Neural cell (in vitro differentiated cells): ENCODE results near the gene TFR2.

ENCODE experiments used
- EP300 ChIP-seq: fragments of 450-650 bp; conservative IDR thresholded peaks from 2 replicates; pipeline ENCODE4 v1.6.1; 2014; ENCODE audit warnings: antibody characterized with exemption, mild to moderate bottlenecking, moderate library complexity; ENCODE audit not compliant: poor library complexity, severe bottlenecking
- EZH2 ChIP-seq: fragments of 200-600, 300-800 bp; shearing (Covaris generic), sonication (generic); IDR thresholded peaks from 2 replicates; pipeline ENCODE4 v1.6.1; 2014; ENCODE audit warnings: antibody characterized with exemption, low read length, borderline replicate concordance, mild to moderate bottlenecking; ENCODE audit not compliant: insufficient read depth, poor library complexity, severe bottlenecking
- MXI1 ChIP-seq: fragments of 450-650 bp; conservative IDR thresholded peaks from 2 replicates; pipeline ENCODE4 v1.6.1; 2014; ENCODE audit warnings: antibody characterized with exemption, mild to moderate bottlenecking; ENCODE audit not compliant: poor library complexity, severe bottlenecking
- POLR2AphosphoS5 ChIP-seq: IDR thresholded peaks from 2 replicates; pipeline ENCODE4 v1.6.1; 2012
- RAD21 ChIP-seq: fragments of 450-650 bp; conservative IDR thresholded peaks from 2 replicates; pipeline ENCODE4 v1.6.1; 2014; ENCODE audit warnings: antibody characterized with exemption, mild to moderate bottlenecking, moderate library complexity
- REST ChIP-seq: IDR thresholded peaks from 2 replicates; pipeline ENCODE4 v1.6.1; 2012; ENCODE audit warnings: borderline replicate concordance
- SMC3 ChIP-seq: fragments of 450-650 bp; conservative IDR thresholded peaks from 2 replicates; pipeline ENCODE4 v1.6.1; 2014; ENCODE audit warnings: antibody characterized with exemption, mild to moderate bottlenecking, moderate library complexity; ENCODE audit not compliant: poor library complexity
- TAF1 ChIP-seq: IDR thresholded peaks from 2 replicates; pipeline ENCODE4 v1.6.1; 2012; ENCODE audit warnings: low read depth
- TF ChIP-seq, protein P1 (sequence below): fragments of 450-650 bp; IDR thresholded peaks from 2 replicates; pipeline ENCODE4 v1.5.1; 2014; ENCODE audit warnings: antibody characterized with exemption, mild to moderate bottlenecking, moderate library complexity; ENCODE audit not compliant: poor library complexity, severe bottlenecking

GRCh38 chr7:100688326-100688860 lies 47.0 kb upstream of the TFR2 start:
- TF ChIP-seq EZH2, result no peak
- TF ChIP-seq, protein P1, sequence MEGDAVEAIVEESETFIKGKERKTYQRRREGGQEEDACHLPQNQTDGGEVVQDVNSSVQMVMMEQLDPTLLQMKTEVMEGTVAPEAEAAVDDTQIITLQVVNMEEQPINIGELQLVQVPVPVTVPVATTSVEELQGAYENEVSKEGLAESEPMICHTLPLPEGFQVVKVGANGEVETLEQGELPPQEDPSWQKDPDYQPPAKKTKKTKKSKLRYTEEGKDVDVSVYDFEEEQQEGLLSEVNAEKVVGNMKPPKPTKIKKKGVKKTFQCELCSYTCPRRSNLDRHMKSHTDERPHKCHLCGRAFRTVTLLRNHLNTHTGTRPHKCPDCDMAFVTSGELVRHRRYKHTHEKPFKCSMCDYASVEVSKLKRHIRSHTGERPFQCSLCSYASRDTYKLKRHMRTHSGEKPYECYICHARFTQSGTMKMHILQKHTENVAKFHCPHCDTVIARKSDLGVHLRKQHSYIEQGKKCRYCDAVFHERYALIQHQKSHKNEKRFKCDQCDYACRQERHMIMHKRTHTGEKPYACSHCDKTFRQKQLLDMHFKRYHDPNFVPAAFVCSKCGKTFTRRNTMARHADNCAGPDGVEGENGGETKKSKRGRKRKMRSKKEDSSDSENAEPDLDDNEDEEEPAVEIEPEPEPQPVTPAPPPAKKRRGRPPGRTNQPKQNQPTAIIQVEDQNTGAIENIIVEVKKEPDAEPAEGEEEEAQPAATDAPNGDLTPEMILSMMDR, result no peak
- TF ChIP-seq POLR2AphosphoS5, result no peak
- no peak for TF ChIP-seq EP300
- no peak for TF ChIP-seq REST
- TF ChIP-seq TAF1, result no peak
- TF ChIP-seq RAD21, result no peak
- TF ChIP-seq MXI1, result no peak
- TF ChIP-seq SMC3, result no peak
